ENCODE results near the gene NRG4.
"Not testable (repeated sequence)": the region's sequence is repeated elsewhere in the genome, so short reads cannot be mapped to it uniquely, and the experiment has no call there.

NRG4 gene

DNA sequence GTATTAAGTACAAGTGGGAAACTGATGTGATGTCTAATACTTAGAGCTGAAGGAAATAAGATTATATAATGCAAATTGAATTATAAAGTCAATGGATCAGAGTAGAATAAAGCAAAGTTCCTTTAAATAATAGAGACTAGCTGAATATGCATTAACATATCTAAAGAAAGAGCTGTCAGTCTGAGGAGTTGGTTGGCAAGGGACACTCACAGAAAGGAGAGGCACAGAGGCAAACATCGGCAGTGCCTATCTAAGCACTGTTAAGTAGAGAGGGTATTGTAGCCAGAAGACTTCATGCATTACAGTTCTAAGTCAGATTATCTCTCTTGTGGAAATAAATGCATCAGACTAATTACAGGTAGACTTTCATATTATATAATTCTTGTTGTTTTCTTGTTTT lies 16.6 kb downstream of the NRG4 start:
- in situ Hi-C loops (cut with MboI; ENCODE audit: low sequenced_read_pairs): no loop called here

DNA sequence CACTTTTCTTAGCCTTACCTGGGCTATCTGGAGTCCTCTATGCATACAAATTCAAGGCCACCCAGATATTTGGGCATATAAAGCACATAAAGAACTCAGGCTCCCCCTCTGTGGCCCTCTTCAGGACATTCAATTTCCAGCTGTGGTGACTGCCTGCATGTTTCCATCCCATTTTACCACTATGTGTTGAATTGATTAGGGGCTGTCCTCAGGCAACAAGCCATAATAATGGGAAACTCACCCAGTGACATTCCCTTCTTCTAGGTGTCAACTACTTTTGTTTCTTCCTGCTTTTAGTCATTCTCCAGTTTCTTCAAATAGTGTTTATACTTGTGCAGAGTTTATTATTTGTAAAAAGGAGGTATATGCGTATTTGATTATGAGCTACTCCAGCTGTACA lies 18.0 kb downstream of the NRG4 start:
- in situ Hi-C loops (cut with MboI; ENCODE audit: low sequenced_read_pairs): no loop called here

DNA sequence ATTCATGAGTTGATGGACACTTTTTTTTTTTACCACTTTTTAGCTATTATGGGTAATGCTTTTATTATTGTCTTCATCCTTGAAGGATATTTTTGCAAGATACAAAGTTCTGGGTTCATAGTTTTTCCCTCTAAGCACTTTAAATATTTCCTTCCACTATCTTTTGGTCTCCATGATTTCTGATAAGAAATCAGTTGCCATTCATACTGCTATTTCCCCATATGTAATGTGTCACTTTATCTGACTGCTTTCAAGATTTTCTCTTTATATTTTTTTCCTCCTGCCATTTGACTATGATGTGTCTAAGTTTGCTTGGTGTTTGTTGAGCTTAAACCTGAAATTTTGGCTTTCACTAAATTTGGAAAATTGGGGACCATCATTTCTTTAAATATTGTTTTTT lies 19.3 kb downstream of the NRG4 start:
- in situ Hi-C loops (cut with MboI; ENCODE audit: low sequenced_read_pairs): no loop called here

DNA sequence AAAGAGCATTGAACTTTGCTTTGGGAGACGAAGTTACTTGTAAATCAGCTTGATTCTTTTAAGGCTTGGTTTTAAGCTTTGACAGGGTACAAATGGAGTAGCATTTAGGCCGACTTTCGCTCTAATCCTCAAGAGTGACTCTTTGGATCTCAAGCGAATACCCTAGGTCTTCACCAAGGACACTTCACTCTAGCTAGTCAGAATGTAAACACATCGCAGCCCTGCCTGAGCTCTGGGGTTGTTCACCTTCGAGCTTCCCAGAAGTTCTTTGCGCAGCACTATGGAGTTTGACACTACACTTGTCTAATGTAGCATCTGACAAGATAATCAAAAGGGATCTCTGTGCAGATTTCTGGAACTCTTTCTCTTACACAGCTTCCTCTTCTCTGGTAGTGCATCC lies 22.3 kb downstream of the NRG4 start:
- in situ Hi-C loops (cut with MboI; ENCODE audit: low sequenced_read_pairs): no loop called here

DNA sequence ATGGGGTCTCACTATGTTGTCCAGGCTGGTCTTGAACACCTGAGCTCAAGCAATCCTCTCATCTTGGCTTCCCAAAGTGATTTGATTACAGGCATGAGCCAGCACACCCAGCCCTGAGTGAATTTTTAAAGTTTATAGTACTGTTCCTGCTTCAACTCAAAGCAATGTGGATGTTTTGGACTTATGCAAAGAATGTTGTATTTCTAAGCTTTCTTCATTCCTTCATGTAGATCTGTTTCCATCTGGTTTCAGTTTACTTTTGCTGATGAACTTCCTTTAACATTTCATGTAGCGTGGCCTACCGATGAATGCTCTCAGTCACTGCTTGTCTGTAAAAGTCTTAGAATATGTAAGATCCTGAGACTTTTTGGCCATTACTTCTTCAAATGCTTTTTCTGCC lies 23.2 kb downstream of the NRG4 start:
- in situ Hi-C loops (cut with MboI; ENCODE audit: low sequenced_read_pairs): no loop called here

DNA sequence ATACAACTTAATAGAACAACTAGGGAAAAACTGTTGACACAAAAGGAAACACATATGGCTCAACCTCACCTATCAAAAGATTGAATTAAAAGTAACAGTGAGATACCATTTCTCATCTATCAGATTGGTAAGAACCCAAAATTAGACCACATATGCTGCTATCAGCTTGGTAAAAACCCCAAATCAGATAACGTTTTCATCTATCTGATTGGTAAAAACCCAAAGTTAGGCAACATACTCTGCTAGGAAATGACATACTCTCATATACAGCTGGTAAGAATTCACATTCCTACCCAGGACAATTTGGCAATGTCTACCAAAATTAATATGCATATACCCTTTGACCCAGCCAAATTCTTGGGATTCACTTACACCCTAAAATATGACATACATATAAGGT lies 26.3 kb downstream of the NRG4 start:
- in situ Hi-C loops (cut with MboI; ENCODE audit: low sequenced_read_pairs): no loop called here

DNA sequence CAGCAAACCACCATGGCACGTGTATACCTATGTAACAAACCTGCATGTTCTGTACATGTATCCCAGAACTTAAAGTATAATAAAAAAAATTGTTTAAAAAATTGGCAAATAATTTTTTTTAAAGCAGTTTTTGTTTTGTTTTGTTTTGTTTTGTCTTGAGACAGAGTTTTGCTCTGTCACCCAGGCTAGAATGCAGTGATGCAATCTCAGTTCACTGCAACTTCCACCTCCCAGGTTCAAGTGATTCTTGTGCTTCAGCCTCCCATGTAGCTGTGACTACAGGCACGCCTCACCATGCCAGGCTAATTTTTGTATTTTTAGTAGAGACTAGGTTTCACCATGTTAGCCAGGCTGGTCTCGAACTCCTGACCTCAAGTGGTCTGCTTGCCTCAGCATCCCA lies 27.5 kb downstream of the NRG4 start:
- in situ Hi-C loops (cut with MboI; ENCODE audit: low sequenced_read_pairs): not testable (repeated sequence)

DNA sequence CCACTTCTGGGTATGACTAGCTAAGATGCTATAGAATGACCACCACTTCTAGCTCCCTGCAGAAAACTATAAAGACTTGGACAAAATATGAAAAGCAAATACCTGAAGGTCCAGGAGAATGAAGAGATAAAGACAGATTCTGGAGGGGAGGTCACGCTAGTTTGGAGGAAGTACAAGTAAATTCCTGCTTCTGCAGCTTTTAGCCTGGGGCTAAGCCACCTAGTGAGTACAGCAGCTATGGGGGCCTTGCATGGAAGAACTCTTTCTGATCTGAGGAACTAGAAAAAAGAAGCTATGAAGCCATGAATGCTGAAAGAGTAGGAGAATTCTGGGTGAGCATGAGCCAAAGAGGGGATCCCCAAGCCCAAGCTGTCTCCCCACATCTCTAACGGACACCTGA lies 29.8 kb downstream of the NRG4 start:
- in situ Hi-C loops (cut with MboI; ENCODE audit: low sequenced_read_pairs): no loop called here

DNA sequence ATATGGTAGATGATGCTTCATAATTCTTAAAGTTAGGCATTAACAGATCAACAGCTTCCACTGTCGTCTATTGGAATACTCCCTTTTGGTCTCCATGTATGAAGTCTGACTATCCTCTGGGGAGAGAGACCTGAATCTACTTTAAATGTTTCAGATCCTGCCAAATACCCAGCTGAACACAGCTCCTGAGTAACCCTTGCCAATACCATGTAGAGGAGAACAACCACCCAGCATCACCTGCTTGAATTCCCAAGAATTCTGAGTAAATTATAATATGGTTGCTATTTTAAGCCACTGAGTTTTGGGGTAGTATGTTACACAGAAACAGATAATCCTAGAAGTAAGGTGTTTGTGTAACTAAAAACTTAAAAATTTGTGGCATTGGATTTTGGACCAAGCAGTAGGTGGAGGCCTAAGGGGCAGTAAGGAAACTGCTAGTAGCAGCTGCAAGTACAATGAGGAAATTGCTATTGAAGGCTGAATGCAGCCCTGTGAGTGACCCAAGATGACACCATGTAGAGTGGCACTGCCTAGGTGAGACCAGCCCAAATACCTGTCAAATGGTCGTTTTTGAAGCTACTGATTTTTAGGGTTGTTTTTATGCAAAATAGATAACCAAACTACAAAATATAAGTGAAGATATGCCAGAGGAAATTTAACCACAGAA lies 30.9 kb downstream of the NRG4 start:
- in situ Hi-C loops (cut with MboI; ENCODE audit: low sequenced_read_pairs): no loop called here

DNA sequence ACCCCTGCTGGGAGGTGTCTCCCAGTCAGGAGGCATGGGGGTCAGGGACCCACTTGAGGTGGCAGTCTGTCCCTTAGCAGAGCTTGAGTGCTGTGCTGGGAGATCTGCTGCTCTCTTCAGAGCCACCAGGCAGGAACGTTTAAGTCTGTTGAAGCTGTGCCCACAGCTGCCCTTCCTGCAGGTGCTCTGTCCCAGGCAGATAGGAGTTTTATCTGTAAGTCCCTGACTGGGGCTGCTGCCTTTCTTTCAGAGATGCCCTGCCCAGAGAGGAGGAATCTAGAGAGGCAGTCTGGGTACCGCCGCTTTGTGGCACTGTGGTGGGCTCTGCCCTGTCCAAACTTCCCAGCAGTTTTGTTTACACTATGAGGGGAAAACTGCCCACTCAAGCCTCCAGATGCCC lies 35.5 kb downstream of the NRG4 start:
- in situ Hi-C loops (cut with MboI; ENCODE audit: low sequenced_read_pairs): not testable (repeated sequence)

DNA sequence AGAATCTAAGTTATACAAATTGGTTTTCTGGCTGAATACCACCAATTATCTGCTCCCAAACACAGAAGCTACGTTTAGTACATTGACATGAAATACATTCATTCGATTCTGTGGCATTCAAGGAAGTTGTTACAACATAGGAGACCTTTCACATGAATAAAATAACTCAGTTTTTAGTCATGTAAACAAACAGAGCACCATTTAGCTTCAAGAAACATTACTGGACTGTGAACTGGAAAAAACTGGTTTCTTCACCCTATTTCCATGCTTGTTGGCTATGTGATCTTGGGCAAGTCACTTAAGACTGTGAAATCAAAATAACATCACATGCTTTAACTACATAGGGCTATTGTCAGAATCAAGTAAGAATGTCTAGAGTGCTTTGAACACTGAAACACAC lies 46.2 kb downstream of the NRG4 start:
- in situ Hi-C loops (cut with MboI; ENCODE audit: low sequenced_read_pairs): no loop called here

DNA sequence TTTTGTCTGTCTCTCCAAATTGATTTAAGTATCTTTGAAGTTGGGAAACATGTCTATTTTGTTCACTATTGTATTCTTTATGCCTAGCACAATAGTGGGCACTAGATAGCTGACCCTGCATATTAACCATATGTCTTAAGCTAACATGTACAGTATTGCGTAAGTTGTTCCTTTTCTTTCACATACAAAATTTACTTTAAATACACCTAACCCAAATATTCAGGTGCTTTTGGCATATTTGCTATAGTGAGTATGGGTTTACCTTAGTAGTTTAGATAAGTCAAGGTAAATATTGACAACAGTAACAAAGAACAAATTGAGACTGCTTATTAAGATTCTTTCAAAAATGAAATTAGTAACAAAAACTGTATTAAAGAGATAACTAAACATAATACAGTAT lies 50.9 kb downstream of the NRG4 start:
- in situ Hi-C loops (cut with MboI; ENCODE audit: low sequenced_read_pairs): no loop called here

DNA sequence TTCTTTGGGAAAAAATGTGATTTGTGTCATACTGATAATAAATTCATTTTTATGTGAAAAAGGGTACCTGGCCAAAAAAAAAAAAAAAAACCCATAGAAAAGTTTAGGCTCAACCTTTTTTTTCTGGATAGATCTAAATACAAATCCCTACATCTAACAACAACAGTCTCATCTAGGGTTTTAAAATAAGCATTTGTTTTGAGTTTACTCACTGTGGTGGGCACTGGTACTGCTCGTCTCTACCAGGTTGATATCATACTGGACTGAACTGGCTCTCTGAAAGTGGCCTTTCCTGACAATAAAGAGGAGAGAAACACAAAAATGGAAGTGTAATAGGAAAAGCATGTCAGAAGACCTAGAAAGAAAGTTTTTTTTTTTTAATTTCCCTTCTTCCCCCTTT lies 56.5 kb downstream of the NRG4 start:
- in situ Hi-C loops (cut with MboI; ENCODE audit: low sequenced_read_pairs): no loop called here

DNA sequence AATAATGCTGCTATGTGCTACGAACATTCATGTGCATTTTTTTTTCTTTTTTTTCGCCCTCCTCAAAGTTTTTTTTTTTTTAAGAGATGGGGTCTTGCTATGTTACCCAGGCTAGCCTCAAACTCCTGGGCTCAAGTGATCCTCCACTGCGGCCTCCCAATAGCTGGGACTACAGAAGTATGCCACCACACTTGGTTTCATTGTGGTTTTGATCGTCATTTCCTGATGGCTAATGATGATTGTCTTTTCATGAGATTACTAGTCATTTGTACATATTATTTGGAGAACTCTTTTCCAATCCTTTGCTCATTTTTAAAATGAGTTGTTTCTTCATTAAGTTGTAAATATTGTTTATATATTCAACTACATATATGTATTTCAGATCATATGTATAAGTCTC lies 59.7 kb downstream of the NRG4 start:
- in situ Hi-C loops (cut with MboI; ENCODE audit: low sequenced_read_pairs): no loop called here

DNA sequence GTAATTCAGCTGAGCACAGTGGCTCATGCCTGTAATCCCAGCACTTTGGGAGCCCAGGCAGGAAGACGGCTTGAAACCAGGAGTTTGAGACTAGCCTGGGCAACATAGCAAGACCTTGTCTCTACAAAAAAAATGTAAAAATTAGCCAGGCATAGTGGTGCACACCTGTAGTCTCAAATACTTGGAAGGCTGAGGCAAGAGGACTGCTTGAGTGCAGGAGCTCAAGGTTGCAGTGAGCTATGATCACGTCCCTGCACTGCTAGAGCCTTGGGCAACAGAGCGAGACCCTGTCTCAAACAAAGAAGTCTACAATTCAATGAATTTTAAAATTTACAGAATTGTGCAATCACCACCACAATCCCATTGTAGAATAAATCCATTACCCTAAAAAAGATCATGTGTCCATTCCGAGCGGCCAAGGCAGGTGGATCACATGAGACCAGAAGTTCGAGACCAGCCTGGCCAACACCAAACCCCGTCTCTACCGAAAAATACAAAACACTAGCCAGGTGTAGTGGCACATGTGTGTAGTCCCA lies 63.4 kb downstream of the NRG4 start:
- in situ Hi-C loops (cut with MboI; ENCODE audit: low sequenced_read_pairs): no loop called here

DNA sequence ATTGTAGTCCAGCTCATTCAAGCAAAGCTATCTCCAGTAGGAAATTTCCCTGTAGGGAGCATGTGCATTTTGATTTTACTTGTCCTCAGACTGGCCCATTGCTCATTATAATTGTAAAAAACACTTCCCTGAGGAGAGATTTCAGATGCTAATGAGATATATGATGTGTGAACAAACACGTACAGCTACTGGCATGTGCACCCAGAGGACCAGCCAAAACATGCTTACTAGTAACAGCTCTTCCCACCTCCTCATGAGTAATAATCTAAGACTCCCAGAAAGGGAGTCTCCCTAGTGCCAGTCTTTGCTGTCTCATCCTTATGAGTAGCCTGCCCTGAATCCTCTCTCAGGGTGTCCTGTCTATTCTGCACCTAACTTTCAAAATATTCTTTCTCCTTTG lies 65.1 kb downstream of the NRG4 start:
- in situ Hi-C loops (cut with MboI; ENCODE audit: low sequenced_read_pairs): no loop called here

DNA sequence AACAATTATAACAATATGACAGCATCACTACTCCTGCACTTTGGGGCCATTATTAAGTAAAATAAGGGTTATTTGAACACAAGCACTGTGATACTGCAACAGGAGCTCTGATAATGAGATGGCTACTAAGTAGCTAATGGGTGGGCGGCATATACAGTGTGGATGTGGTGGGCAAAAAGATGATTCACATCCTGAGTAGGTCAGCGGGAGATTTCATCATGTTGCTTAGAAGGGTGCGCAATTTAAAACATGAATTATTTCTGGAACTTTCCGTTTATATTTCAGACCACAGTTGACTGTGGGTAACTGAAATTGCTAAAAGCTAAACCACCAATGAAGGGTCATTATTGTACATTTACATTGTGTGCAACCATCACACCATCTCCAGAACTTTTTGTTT lies 66.3 kb downstream of the NRG4 start:
- in situ Hi-C loops (cut with MboI; ENCODE audit: low sequenced_read_pairs): no loop called here

DNA sequence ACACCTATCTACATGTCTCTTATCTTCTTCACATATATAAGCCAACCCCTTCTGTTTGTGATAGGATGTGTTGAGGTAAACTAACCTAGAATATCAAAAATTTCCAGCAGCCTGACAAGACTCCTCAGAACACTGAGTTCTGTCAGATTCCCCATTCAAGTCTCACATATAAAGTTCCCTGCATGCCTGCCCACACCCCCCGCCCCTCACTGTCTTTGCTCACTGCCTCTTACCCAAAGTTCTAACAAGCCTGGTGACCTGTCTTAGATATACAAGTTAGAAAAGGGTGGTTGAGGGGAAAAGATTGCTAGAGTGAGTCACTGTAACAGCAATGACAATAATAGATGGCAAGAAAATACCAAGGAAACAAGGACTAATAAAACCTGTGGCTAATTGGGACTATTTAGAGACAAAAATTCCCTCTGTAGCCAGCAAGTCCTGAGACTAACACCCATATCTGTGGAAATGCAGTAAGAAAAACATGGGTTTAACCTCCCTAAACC lies 68.5 kb downstream of the NRG4 start:
- in situ Hi-C loops (cut with MboI; ENCODE audit: low sequenced_read_pairs): no loop called here

DNA sequence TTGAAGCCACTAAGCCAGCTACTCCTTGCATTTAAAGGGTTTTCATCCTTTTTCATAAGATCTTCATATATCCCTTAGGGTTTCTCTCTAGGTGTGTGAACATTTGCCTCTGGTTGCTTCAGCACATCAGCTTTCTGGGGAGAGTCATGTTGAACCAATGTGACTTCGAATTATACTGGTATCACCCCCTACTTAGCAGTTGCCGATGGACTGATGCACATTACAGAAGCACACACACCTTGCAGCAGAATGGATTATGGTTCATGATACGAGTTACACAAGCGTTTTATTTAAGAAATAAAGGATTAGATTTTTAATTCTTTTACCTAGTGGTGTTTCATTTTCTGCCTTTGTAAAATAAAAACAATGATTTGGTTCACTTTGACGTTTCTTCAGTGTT lies 69.0 kb downstream of the NRG4 start:
- in situ Hi-C loops (cut with MboI; ENCODE audit: low sequenced_read_pairs): no loop called here

DNA sequence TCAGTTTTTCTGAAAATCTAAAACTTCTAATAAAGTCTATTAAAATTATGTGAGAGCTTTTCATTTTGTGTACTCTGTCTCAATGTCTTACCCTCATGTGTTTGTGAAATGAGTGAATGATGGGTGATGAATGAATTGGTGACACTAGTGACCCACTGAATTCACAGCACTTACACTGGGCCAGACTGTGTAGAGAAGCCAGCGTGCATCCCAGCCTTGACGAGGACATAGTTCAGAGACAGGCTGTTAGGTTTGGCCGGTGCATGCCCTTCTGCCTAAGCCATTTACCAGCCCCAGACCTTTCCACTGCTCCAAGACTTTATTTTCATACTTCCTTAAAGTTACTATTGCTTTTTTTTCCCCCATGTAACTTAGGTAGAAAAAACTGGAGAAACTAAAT lies 69.8 kb downstream of the NRG4 start:
- in situ Hi-C loops (cut with MboI; ENCODE audit: low sequenced_read_pairs): no loop called here

DNA sequence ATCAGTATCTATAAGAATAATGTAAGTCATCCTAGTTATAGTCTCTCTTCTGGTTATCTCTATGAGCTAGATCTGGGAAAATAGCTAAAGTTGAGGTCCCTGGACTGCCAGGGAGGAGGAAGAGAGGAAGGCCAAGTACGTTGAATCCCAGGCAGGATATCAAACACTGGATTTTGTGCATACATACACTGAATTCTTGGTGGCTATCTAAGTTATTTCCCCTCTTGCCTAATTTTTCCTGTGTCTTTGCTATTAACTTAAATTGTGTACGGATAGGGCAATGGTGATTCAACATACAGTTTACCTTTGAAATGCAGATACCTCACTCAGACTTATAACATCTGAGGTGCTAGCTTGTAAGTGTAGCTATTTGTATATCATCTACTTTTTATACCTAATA lies 81.4 kb downstream of the NRG4 start:
- in situ Hi-C loops (cut with MboI; ENCODE audit: low sequenced_read_pairs): no loop called here

DNA sequence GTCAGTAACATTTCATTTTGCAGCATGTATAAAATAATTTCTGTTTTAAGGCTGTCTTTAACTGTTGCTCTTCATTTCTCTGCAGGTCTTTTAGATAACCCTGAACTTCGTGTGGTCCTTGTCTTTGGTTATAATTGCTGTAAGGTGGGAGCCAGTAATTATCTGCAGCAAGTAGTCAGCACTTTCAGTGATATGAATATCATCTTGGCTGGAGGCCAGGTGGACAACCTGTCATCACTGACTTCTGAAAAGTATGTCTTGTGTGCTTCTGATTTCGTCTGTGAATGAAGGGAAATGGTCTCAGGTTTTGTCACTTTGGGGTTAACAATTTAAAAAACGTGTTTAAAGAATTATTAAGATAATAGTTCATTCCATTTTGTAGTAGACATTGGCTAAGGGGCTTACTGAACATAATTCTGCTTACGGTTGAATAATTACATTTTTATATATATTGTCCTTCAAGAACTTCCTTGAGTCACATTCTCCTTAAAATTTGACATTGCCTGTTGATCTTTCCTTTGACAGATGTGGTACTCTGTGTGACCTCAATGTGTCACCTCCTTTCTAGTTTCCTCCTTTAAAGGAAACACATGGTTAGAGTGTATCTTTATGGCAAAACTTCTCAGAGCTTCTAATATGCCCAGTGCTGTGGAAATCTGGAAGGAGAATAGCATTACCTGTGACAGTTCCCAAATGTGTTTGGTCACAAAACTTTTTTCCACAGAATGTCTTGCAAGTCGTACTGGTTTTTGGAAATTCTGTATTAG lies 82.2 kb downstream of the NRG4 start:
- in situ Hi-C loops (cut with MboI; ENCODE audit: low sequenced_read_pairs): no loop called here
